Measurements from ENCODE around the gene PRDM16. TPM values are rescaled to one million over a fixed set of nuclear protein-coding genes. Genes with fewer than 3 reads are reported as not detected.

The PRDM16 gene
- total RNA-seq, 1 experiment from 2014 or later = 6.1 TPM

DNA sequence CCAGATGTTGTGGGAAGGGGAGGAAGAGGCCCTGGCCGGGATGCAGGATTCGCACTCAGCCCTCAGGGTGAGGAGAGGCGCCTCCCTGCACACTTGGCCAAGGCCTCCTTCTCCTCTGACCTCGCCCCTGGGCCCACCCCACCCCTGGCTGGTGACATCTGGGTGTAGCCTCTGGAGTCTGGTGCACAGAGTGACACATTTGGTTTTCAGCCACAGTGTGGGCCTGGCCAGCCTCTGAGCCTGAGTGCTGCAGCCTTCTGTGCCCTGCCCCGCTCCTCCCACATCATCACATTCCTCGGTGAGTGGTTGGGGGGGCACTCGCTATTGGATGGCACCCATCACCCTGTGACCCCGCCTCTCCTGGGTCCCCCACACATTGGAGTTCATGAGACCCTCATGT lies 45.8 kb downstream of the PRDM16 start:
- Histone ChIP-seq H3K9me2 (ENCODE audit: insufficient read depth) (no peaks in the 10 kb centered on the region), H4K20me1 (ENCODE audit: insufficient read depth) (no peaks in the 10 kb centered on the region), H2AFZ (ENCODE audit: low read depth, low read length, poor library complexity, severe bottlenecking) (no peak overlapping the region), H3K4me2 (ENCODE audit: low read length) (no peak overlapping the region), H3K4me1 (ENCODE audit: control insufficient read depth in 1 of 2, insufficient read depth in 2 of 2, low read length in 2 of 2) (no peaks in the 10 kb centered on the region), H3K9ac (ENCODE audit: low read length) (no peak overlapping the region), H3K79me2 (ENCODE audit: insufficient read depth, low read length) (no peaks in the 10 kb centered on the region), H3K27me3 (ENCODE audit: insufficient read depth, low read length) (no peaks in the 10 kb centered on the region), H3K27ac (ENCODE audit: low read depth, low read length) (no peak overlapping the region), H3K4me3 (replicated peaks in 1 of 2; ENCODE audit: low read depth in 1 of 2, low read length in 2 of 2) (no peak overlapping the region), H3K9me3 (ENCODE audit: control insufficient read depth in 1 of 2, insufficient read depth in 1 of 2, low read depth in 1 of 2, low read length in 2 of 2) (no peaks in the 10 kb centered on the region), H3K36me3 (ENCODE audit: control insufficient read depth in 1 of 2, insufficient read depth in 2 of 2, low read length in 2 of 2) (no peaks in the 10 kb centered on the region)
- RAD21 ChIA-PET (ENCODE audit: low non-redundant PET in 1 of 2, low total read pairs in 2 of 2, uncharacterized antibody in 2 of 2, unreplicated experiment in 2 of 2) = no interaction called here
- intact Hi-C loops (cut with micrococcal nuclease) = no loop called here
- BruUV-seq (replicated peaks) = no TSS peak
- ATAC-seq (no peak), DNase-seq (ENCODE audit: low read depth, low spot score) (no peak)
- POLR2A ChIA-PET = no interaction called here
- TF ChIP-seq YY1 (IDR thresholded peaks at IDR 0.05; ENCODE audit: extremely low read depth, insufficient replicate concordance, low read depth, low read length) (no peak), POLR2A (IDR thresholded peaks at IDR 0.05; ENCODE audit: borderline replicate concordance, extremely low read depth, insufficient read depth, insufficient read length) (no peak), CEBPB (IDR thresholded peaks at IDR 0.05; ENCODE audit: low read depth) (no peak), EZH2phosphoT487 (IDR thresholded peaks at IDR 0.05; ENCODE audit: borderline replicate concordance) (no peak), SRF (IDR thresholded peaks at IDR 0.05; ENCODE audit: low read depth) (no peak), RAD21 (IDR thresholded peaks at IDR 0.05; ENCODE audit: low read depth) (no peak), EZH2 (IDR thresholded peaks at IDR 0.05) (no peak), ZNF274 (IDR thresholded peaks at IDR 0.05; ENCODE audit: low read depth, low read length) (no peak), CBX3 (IDR thresholded peaks at IDR 0.05; ENCODE audit: low read depth) (no peak), POLR2AphosphoS5 (IDR thresholded peaks at IDR 0.05; ENCODE audit: low read depth, low read length) (no peak), TCF7L2 (IDR thresholded peaks at IDR 0.05; ENCODE audit: borderline replicate concordance, extremely low read depth, insufficient read depth, insufficient read length) (no peak), ELF1 (IDR thresholded peaks at IDR 0.05; ENCODE audit: borderline replicate concordance, low read depth) (no peak), ZFX (IDR thresholded peaks at IDR 0.05) (no peak)
- TF ChIP-seq, protein P1, sequence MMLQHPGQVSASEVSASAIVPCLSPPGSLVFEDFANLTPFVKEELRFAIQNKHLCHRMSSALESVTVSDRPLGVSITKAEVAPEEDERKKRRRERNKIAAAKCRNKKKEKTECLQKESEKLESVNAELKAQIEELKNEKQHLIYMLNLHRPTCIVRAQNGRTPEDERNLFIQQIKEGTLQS (IDR thresholded peaks at IDR 0.05) = no peak
- TF ChIP-seq, protein P2, sequence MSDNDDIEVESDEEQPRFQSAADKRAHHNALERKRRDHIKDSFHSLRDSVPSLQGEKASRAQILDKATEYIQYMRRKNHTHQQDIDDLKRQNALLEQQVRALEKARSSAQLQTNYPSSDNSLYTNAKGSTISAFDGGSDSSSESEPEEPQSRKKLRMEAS (IDR thresholded peaks at IDR 0.05) = no peak
- CTCF ChIA-PET = no interaction called here
